DND-41 (cell line): ENCODE data around the gene DLG2.

Source experiments
- ATAC-seq: fragments of 200-7000 bp; cut with Tn5 transposase; 3 replicates; pipeline ENCODE4 v1.9.1; 2021; ENCODE audit warnings: low read depth; ENCODE audit not compliant: insufficient read depth
- DNase-seq: peaks from one replicate; pipeline ENCODE4 v3.0.0-alpha.2; 2020
- H2AFZ ChIP-seq: 2 replicates; pipeline ENCODE4 v1.6.0; 2012; ENCODE audit warnings: low read depth, low read length
- H3K27ac ChIP-seq: 2 replicates; pipeline ENCODE4 v1.5.1; 2012; ENCODE audit warnings: low read length, inconsistent platforms
- H3K27me3 ChIP-seq: fragments of 200-600 bp; sonication (generic); 2 replicates; pipeline ENCODE4 v1.6.0; 2012; ENCODE audit warnings: low read length, mild to moderate bottlenecking, inconsistent platforms; ENCODE audit not compliant: insufficient read depth, poor library complexity
- H3K36me3 ChIP-seq: 2 replicates; pipeline ENCODE4 v1.5.1; 2012; ENCODE audit warnings: low read length, inconsistent platforms; ENCODE audit not compliant: insufficient read depth
- H3K4me1 ChIP-seq: 2 replicates; pipeline ENCODE4 v1.5.1; 2012; ENCODE audit warnings: mild to moderate bottlenecking, low read length; ENCODE audit not compliant: insufficient read depth
- H3K4me2 ChIP-seq: 2 replicates; pipeline ENCODE4 v1.6.0; 2012; ENCODE audit warnings: mild to moderate bottlenecking, moderate library complexity, low read length, inconsistent platforms; ENCODE audit not compliant: insufficient read depth
- H3K4me3 ChIP-seq, 2 experiments: fragments of 200-600 bp in 1 of 2; shearing (Covaris generic) in 1 of 2; 2 replicates each; pipeline ENCODE4 v1.5.1; 2012 to 2016; ENCODE audit warnings: inconsistent platforms in 2 of 2, low read length in 2 of 2, mild to moderate bottlenecking in 2 of 2, low read depth in 1 of 2, moderate library complexity in 1 of 2
- H3K79me2 ChIP-seq: 2 replicates; pipeline ENCODE4 v1.6.0; 2012; ENCODE audit warnings: low read length, inconsistent platforms; ENCODE audit not compliant: insufficient read depth
- H3K9ac ChIP-seq: 2 replicates; pipeline ENCODE4 v1.6.0; 2012; ENCODE audit warnings: low read depth, mild to moderate bottlenecking, inconsistent platforms, low read length, moderate library complexity
- H3K9me3 ChIP-seq: 2 replicates; pipeline ENCODE4 v1.5.1; 2012; ENCODE audit warnings: low read length, moderate library complexity, mild to moderate bottlenecking, inconsistent platforms; ENCODE audit not compliant: insufficient read depth, severe bottlenecking
- H4K20me1 ChIP-seq: 2 replicates; pipeline ENCODE4 v1.6.0; 2012; ENCODE audit warnings: low read length; ENCODE audit not compliant: insufficient read depth
- CTCF ChIP-seq: IDR thresholded peaks from 2 replicates; pipeline ENCODE4 v1.5.1; 2012; ENCODE audit warnings: borderline replicate concordance, low read length, moderate library complexity, mild to moderate bottlenecking; ENCODE audit not compliant: poor library complexity, severe bottlenecking; ENCODE audit errors: extremely low read depth
- EZH2 ChIP-seq: IDR thresholded peaks from 3 replicates; pipeline ENCODE4 v1.6.1; 2012; ENCODE audit warnings: borderline replicate concordance, low read depth, mild to moderate bottlenecking, moderate library complexity, low read length, inconsistent platforms; ENCODE audit not compliant: severe bottlenecking

The DLG2 gene

GRCh38 chr11:84003181-84003580 lies 1624.0 kb downstream of the DLG2 start:
- H3K27me3 ChIP-seq, result no peaks in the 10 kb centered on the region
- DNase-seq (no peak), ATAC-seq (no peak)
- no peaks in the 10 kb centered on the region for H3K36me3 ChIP-seq
- no peak overlapping the region for H3K4me3 ChIP-seq
- no peak overlapping the region for H3K4me2 ChIP-seq
- H2AFZ ChIP-seq, result no peak overlapping the region
- H3K9ac ChIP-seq, result no peak overlapping the region
- no peaks in the 10 kb centered on the region for H3K4me1 ChIP-seq
- no peaks in the 10 kb centered on the region for H4K20me1 ChIP-seq
- H3K27ac ChIP-seq, result no peak overlapping the region
- H3K79me2 ChIP-seq, result no peaks in the 10 kb centered on the region
- peaks cover 16% of the 10 kb centered on the region for H3K9me3 ChIP-seq
- TF ChIP-seq CTCF (no peak), EZH2 (no peak)

- DNase-seq, result no peak
- no peak for ATAC-seq
- H3K9me3 ChIP-seq, result peaks cover 16% of the 10 kb centered on the region
- no peaks in the 10 kb centered on the region for H3K4me1 ChIP-seq
- no peaks in the 10 kb centered on the region for H3K27me3 ChIP-seq
- H2AFZ ChIP-seq, result no peak overlapping the region
- H3K4me3 ChIP-seq, result no peak overlapping the region
- no peaks in the 10 kb centered on the region for H3K79me2 ChIP-seq
- no peaks in the 10 kb centered on the region for H3K36me3 ChIP-seq
- no peak overlapping the region for H3K27ac ChIP-seq
- TF ChIP-seq EZH2 (no peak), CTCF (no peak)
- no peak overlapping the region for H3K4me2 ChIP-seq
- no peak overlapping the region for H3K9ac ChIP-seq
- no peaks in the 10 kb centered on the region for H4K20me1 ChIP-seq
Measured at GRCh38 chr11:83998921-83999320, 1628.2 kb downstream of the DLG2 start.

- Histone ChIP-seq H3K36me3 (no peaks in the 10 kb centered on the region), H3K27ac (no peak overlapping the region), H3K4me3 (no peak overlapping the region), H3K4me2 (no peak overlapping the region), H3K27me3 (no peaks in the 10 kb centered on the region), H3K4me1 (no peaks in the 10 kb centered on the region), H3K9me3 (no peaks in the 10 kb centered on the region), H2AFZ (no peak overlapping the region), H3K9ac (no peak overlapping the region), H3K79me2 (no peaks in the 10 kb centered on the region), H4K20me1 (no peaks in the 10 kb centered on the region)
- no peak for DNase-seq
- ATAC-seq, result no peak
- TF ChIP-seq EZH2 (no peak), CTCF (no peak)
Measured at GRCh38 chr11:83990160-83990733, 1636.9 kb downstream of the DLG2 start.

- no peaks in the 10 kb centered on the region for H3K36me3 ChIP-seq
- TF ChIP-seq CTCF (no peak), EZH2 (no peak)
- DNase-seq (no peak), ATAC-seq (no peak)
- no peak overlapping the region for H3K4me2 ChIP-seq
- H4K20me1 ChIP-seq, result no peaks in the 10 kb centered on the region
- no peak overlapping the region for H3K27ac ChIP-seq
- no peak overlapping the region for H3K9ac ChIP-seq
- H3K4me3 ChIP-seq, result no peak overlapping the region
- H3K27me3 ChIP-seq, result no peaks in the 10 kb centered on the region
- no peak overlapping the region for H2AFZ ChIP-seq
- no peaks in the 10 kb centered on the region for H3K79me2 ChIP-seq
- no peaks in the 10 kb centered on the region for H3K4me1 ChIP-seq
- no peaks in the 10 kb centered on the region for H3K9me3 ChIP-seq
Measured at GRCh38 chr11:83982825-83983224, 1644.3 kb downstream of the DLG2 start.
